Right lobe of liver (tissue), 4 donors: ENCODE measurements around the gene EPB41L1.

Experiments used
- POLR2A ChIP-seq: fragments of 450-650 bp; IDR thresholded peaks from one replicate; pipeline ENCODE4 v1.6.1; 2017; ENCODE audit warnings: antibody characterized with exemption, mild to moderate bottlenecking
- TF ChIP-seq, protein P1 (sequence below), 4 donors: fragments of 200-600 bp in 3 of 4; fragments of 450-650 bp in 1 of 4; IDR thresholded peaks; one replicate each; pipeline versions ENCODE4 v1.5.1 to v1.8.0; 2016 to 2022; ENCODE audit warnings: antibody characterized with exemption in 4 of 4, mild to moderate bottlenecking in 2 of 4
- donor health status: DM: no; HTN: no; CAD: no.
- donor health status: DM: no; HTN: no; CAD: no.
- donor health status: DM: no; HTN: yes; CAD: no.

DNA sequence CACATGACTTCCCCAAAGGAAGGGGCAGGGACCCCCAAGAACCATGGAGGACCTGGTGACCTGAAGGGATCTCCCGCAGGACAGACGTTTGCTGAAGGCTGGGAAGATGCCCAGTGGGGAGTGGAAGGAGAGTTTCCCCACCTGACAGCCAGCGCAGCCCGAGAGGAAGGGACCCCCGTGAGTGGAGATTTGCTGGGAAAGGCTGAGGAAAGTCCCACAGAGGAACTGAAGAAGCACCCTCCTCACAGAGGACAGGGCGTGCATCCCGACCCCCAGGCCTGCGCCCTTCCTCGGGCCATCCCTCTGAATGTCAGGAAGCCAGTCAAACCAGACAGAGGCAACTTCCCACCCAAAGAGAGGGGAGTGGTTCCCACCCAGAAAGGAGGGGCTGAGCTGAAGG, 52.1 kb downstream of the EPB41L1 start:
- TF ChIP-seq, protein P1, sequence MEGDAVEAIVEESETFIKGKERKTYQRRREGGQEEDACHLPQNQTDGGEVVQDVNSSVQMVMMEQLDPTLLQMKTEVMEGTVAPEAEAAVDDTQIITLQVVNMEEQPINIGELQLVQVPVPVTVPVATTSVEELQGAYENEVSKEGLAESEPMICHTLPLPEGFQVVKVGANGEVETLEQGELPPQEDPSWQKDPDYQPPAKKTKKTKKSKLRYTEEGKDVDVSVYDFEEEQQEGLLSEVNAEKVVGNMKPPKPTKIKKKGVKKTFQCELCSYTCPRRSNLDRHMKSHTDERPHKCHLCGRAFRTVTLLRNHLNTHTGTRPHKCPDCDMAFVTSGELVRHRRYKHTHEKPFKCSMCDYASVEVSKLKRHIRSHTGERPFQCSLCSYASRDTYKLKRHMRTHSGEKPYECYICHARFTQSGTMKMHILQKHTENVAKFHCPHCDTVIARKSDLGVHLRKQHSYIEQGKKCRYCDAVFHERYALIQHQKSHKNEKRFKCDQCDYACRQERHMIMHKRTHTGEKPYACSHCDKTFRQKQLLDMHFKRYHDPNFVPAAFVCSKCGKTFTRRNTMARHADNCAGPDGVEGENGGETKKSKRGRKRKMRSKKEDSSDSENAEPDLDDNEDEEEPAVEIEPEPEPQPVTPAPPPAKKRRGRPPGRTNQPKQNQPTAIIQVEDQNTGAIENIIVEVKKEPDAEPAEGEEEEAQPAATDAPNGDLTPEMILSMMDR (IDR thresholded peaks at IDR 0.05): no peak
- TF ChIP-seq POLR2A: no peak
